HCT116 (cell line): ENCODE results near the gene BRAT1. TPM values are rescaled to one million over a fixed set of nuclear protein-coding genes. Genes with fewer than 3 reads are reported as not detected.

Source experiments
- ATAC-seq: fragments of 200-7000 bp; cut with Tn5 transposase; 2 replicates; pipeline ENCODE4 v1.9.1; 2020; ENCODE audit warnings: mild to moderate bottlenecking, moderate library complexity
- BruUV-seq: library from RNA; stranded (reverse); fragments of 400-500 nt; replicated peaks from 2 replicates; lab custom pipeline; 2021; lab: Mats Ljungman, UMichigan
- CTCF ChIA-PET: fragments of 300-600 bp; sonication (Branson Sonifier 250); formaldehyde crosslinking; loops from one replicate; lab custom pipeline; 2021; ENCODE audit warnings: antibody characterized with exemption; lab: Charles Lee
- POLR2A ChIA-PET: fragments of 300-600, 350-600 bp; sonication (Branson Sonifier 250); formaldehyde crosslinking; loops from one replicate; lab custom pipeline; 2021; ENCODE audit warnings: antibody characterized with exemption; lab: Charles Lee
- RAD21 ChIA-PET, 2 experiments: fragments of 300-600 bp; sonication (Branson Sonifier 250); formaldehyde crosslinking; loops; one replicate each; lab custom pipeline; 2023; ENCODE audit warnings: low total read pairs in 2 of 2; ENCODE audit not compliant: uncharacterized antibody in 2 of 2, unreplicated experiment in 2 of 2, low non-redundant PET in 1 of 2; lab: Charles Lee
- DNase-seq: peaks from one replicate; pipeline ENCODE4 v3.0.0-alpha.2; 2010; ENCODE audit warnings: low read depth, low spot score
- H2AFZ ChIP-seq: fragments of 200-600 bp; shearing (Covaris generic), sonication (generic); 2 replicates; pipeline ENCODE4 v1.6.1; 2017; ENCODE audit warnings: low read depth, mixed run types, mixed read lengths, antibody characterized with exemption, low read length; ENCODE audit not compliant: poor library complexity, severe bottlenecking
- H3K27ac ChIP-seq: 2 replicates; pipeline ENCODE4 v1.5.1; 2012; ENCODE audit warnings: low read depth, low read length
- H3K27me3 ChIP-seq: fragments of 200-600 bp; sonication (generic); 2 replicates; pipeline ENCODE4 v1.6.1; 2016; ENCODE audit warnings: mixed run types, low read length, mixed read lengths; ENCODE audit not compliant: insufficient read depth
- H3K36me3 ChIP-seq, 2 experiments: fragments of 200-500 bp in 1 of 2; fragments of 200-600 bp in 1 of 2; sonication (Bioruptor generic) in 1 of 2; sonication (generic) in 1 of 2; 2 replicates each; pipeline versions ENCODE4 v1.5.1 to v1.6.1; 2014 to 2016; ENCODE audit warnings: low read length in 2 of 2, inconsistent platforms in 1 of 2, mixed read lengths in 1 of 2, mixed run types in 1 of 2; ENCODE audit not compliant: insufficient read depth in 2 of 2, control insufficient read depth in 1 of 2
- H3K4me1 ChIP-seq, 2 experiments: fragments of 200-600 bp in 1 of 2; sonication (generic) in 1 of 2; 2 replicates each; pipeline versions ENCODE4 v1.5.1 to v1.6.1; 2012 to 2017; ENCODE audit warnings: low read length in 2 of 2, inconsistent platforms in 1 of 2, mild to moderate bottlenecking in 1 of 2, mixed read lengths in 1 of 2, mixed run types in 1 of 2, moderate library complexity in 1 of 2; ENCODE audit not compliant: insufficient read depth in 2 of 2, control insufficient read depth in 1 of 2
- H3K4me2 ChIP-seq: fragments of 200-600 bp; sonication (generic); 2 replicates; pipeline ENCODE4 v1.6.1; 2017; ENCODE audit warnings: mixed run types, low read length, mixed read lengths
- H3K4me3 ChIP-seq, 2 experiments: fragments of 200-600 bp in 1 of 2; sonication (generic) in 1 of 2; replicated peaks in 1 of 2; 2 replicates each; pipeline ENCODE4 v1.5.1; 2011 to 2016; ENCODE audit warnings: low read length in 2 of 2, control low read depth in 1 of 2, low read depth in 1 of 2, mild to moderate bottlenecking in 1 of 2, mixed read lengths in 1 of 2, mixed run types in 1 of 2
- H3K79me2 ChIP-seq: fragments of 200-600 bp; sonication (generic); 2 replicates; pipeline ENCODE4 v1.6.1; 2017; ENCODE audit warnings: mild to moderate bottlenecking, mixed run types, low read length, moderate library complexity, mixed read lengths; ENCODE audit not compliant: insufficient read depth
- H3K9ac ChIP-seq: fragments of 200-600 bp; sonication (generic); 2 replicates; pipeline ENCODE4 v1.6.1; 2016; ENCODE audit warnings: low read length, mixed read lengths
- H3K9me2 ChIP-seq: fragments of 200-600 bp; sonication (generic), shearing (Covaris generic); 2 replicates; pipeline ENCODE4 v1.6.1; 2017; ENCODE audit warnings: mixed run types, mild to moderate bottlenecking, moderate library complexity; ENCODE audit not compliant: insufficient read depth
- H3K9me3 ChIP-seq, 2 experiments: fragments of 200-500 bp in 1 of 2; fragments of 200-600 bp in 1 of 2; sonication (Bioruptor generic) in 1 of 2; sonication (generic) in 1 of 2; 2 replicates each; pipeline ENCODE4 v1.6.1; 2014 to 2017; ENCODE audit warnings: low read length in 2 of 2, mixed read lengths in 2 of 2, inconsistent platforms in 1 of 2, low read depth in 1 of 2, mild to moderate bottlenecking in 1 of 2, mixed run types in 1 of 2, moderate library complexity in 1 of 2; ENCODE audit not compliant: control insufficient read depth in 1 of 2, insufficient read depth in 1 of 2
- H4K20me1 ChIP-seq: fragments of 200-600 bp; sonication (generic), shearing (Covaris generic); 2 replicates; pipeline ENCODE4 v1.6.1; 2017; ENCODE audit warnings: mixed run types, mild to moderate bottlenecking, moderate library complexity; ENCODE audit not compliant: insufficient read depth
- CTCF ChIP-seq, 3 experiments: fragments of 200-600 bp in 1 of 3; sonication (generic) in 1 of 3; IDR thresholded peaks in 2 of 3; conservative IDR thresholded peaks in 1 of 3; 2 replicates each; pipeline ENCODE4 v1.5.1; 2012 to 2017; ENCODE audit warnings: low read depth in 2 of 3, low read length in 2 of 3, antibody characterized with exemption in 1 of 3, borderline replicate concordance in 1 of 3, control low read depth in 1 of 3, mild to moderate bottlenecking in 1 of 3, mixed read lengths in 1 of 3, mixed run types in 1 of 3, moderate library complexity in 1 of 3; ENCODE audit not compliant: insufficient read depth in 1 of 3
- EGR1 ChIP-seq: IDR thresholded peaks from 2 replicates; pipeline ENCODE4 v1.6.1; 2012; ENCODE audit warnings: low read depth
- ELF1 ChIP-seq: IDR thresholded peaks from 2 replicates; pipeline ENCODE4 v1.6.1; 2012; ENCODE audit warnings: low read depth, borderline replicate concordance
- EZH2 ChIP-seq: fragments of 200-600 bp; sonication (generic); IDR thresholded peaks from 2 replicates; pipeline ENCODE4 v1.6.1; 2017; ENCODE audit warnings: antibody characterized with exemption, mixed run types
- EZH2phosphoT487 ChIP-seq: fragments of 200-600 bp; IDR thresholded peaks from 2 replicates; pipeline ENCODE4 v1.6.1; 2018; ENCODE audit warnings: antibody characterized with exemption, borderline replicate concordance
- FOSL1 ChIP-seq: IDR thresholded peaks from 2 replicates; pipeline ENCODE4 v1.6.1; 2012; ENCODE audit warnings: low read depth
- POLR2AphosphoS5 ChIP-seq: IDR thresholded peaks from 2 replicates; pipeline ENCODE4 v1.6.1; 2011; ENCODE audit warnings: mild to moderate bottlenecking, low read depth, low read length, moderate library complexity
- YY1 ChIP-seq: IDR thresholded peaks from 2 replicates; pipeline ENCODE4 v1.6.1; 2011; ENCODE audit warnings: low read length, low read depth, moderate library complexity, mild to moderate bottlenecking; ENCODE audit not compliant: insufficient replicate concordance; ENCODE audit errors: extremely low read depth
- intact Hi-C: fragments of 100-400 bp; cut with micrococcal nuclease; formaldehyde crosslinking; loops from 2 replicates; pipeline ENCODE4 v1.10.0; 2022
- total RNA-seq: library from RNA; stranded (reverse); gene quantifications from one replicate; pipeline ENCODE4 v1.2.1, GENCODE V29; 2021; ENCODE audit not compliant: unreplicated experiment

Gene BRAT1
- total RNA-seq, 1 experiment from 2014 or later, result 47.6 TPM

GRCh38 chr7:2595258-2595860 lies 40.0 kb upstream of the BRAT1 start (continued):
- TF ChIP-seq POLR2AphosphoS5, result no peak

- no peak for DNase-seq
- CTCF ChIA-PET, result no interaction called here
- no peaks in the 10 kb centered on the region for H3K9me2 ChIP-seq
- H2AFZ ChIP-seq, result no peak overlapping the region
- H3K79me2 ChIP-seq, result no peaks in the 10 kb centered on the region
- RAD21 ChIA-PET, result no interaction called here
- TF ChIP-seq CTCF (IDR thresholded peaks at IDR 0.05 in 2 of 3, conservative IDR thresholded peaks at IDR 0.05 in 1 of 3; ENCODE audit: borderline replicate concordance in 1 of 3, insufficient read depth in 1 of 3, low read depth in 2 of 3, low read length in 2 of 3), result no peak
- no peak for TF ChIP-seq FOSL1
- no peak for TF ChIP-seq EGR1
- TF ChIP-seq ELF1, result no peak
- no peak for TF ChIP-seq EZH2
- no peak for TF ChIP-seq EZH2phosphoT487
- no peak for TF ChIP-seq YY1
- TF ChIP-seq, all 23 proteins: peak for 0
- no peaks in the 10 kb centered on the region for H3K27me3 ChIP-seq
- no peak overlapping the region for H3K27ac ChIP-seq
- H4K20me1 ChIP-seq, result no peaks in the 10 kb centered on the region
- no TSS peak for BruUV-seq
- no peaks in the 10 kb centered on the region for H3K4me1 ChIP-seq
- H3K4me3 ChIP-seq, result no peak overlapping the region
- POLR2A ChIA-PET, result no interaction called here
- H3K4me2 ChIP-seq, result no peak overlapping the region
- ATAC-seq, result no peak
- H3K9ac ChIP-seq, result no peak overlapping the region
- intact Hi-C loops, result no loop called here
- peaks cover 6 to 8% of the 10 kb centered on the region in 2 experiments; a peak in 2 of 4 replicates for H3K36me3 ChIP-seq
- no peaks in the 10 kb centered on the region for H3K9me3 ChIP-seq
These were observed 39.3 kb upstream of the BRAT1 start for GRCh38 chr7:2594599-2594998.
